Neuron (in vitro differentiated cells): Measurements from ENCODE around the gene PLEKHA1.

Experiments used
- H2AFZ ChIP-seq: one replicate; pipeline ENCODE4 v1.6.1; 2013; ENCODE audit warnings: low read depth, mild to moderate bottlenecking, inconsistent platforms, low read length, moderate library complexity
- H3K27me3 ChIP-seq: one replicate; pipeline ENCODE4 v1.6.1; 2013; ENCODE audit warnings: low read length; ENCODE audit not compliant: insufficient read depth
- H3K36me3 ChIP-seq: one replicate; pipeline ENCODE4 v1.6.1; 2013; ENCODE audit warnings: low read length; ENCODE audit not compliant: insufficient read depth
- H3K4me1 ChIP-seq: one replicate; pipeline ENCODE4 v1.6.1; 2013; ENCODE audit warnings: low read length; ENCODE audit not compliant: insufficient read depth
- H3K4me3 ChIP-seq: 2 replicates; pipeline ENCODE4 v1.5.1; 2013; ENCODE audit warnings: mild to moderate bottlenecking, low read length, moderate library complexity
- H3K9me3 ChIP-seq: one replicate; pipeline ENCODE4 v1.6.1; 2013; ENCODE audit warnings: low read length

The PLEKHA1 gene

DNA sequence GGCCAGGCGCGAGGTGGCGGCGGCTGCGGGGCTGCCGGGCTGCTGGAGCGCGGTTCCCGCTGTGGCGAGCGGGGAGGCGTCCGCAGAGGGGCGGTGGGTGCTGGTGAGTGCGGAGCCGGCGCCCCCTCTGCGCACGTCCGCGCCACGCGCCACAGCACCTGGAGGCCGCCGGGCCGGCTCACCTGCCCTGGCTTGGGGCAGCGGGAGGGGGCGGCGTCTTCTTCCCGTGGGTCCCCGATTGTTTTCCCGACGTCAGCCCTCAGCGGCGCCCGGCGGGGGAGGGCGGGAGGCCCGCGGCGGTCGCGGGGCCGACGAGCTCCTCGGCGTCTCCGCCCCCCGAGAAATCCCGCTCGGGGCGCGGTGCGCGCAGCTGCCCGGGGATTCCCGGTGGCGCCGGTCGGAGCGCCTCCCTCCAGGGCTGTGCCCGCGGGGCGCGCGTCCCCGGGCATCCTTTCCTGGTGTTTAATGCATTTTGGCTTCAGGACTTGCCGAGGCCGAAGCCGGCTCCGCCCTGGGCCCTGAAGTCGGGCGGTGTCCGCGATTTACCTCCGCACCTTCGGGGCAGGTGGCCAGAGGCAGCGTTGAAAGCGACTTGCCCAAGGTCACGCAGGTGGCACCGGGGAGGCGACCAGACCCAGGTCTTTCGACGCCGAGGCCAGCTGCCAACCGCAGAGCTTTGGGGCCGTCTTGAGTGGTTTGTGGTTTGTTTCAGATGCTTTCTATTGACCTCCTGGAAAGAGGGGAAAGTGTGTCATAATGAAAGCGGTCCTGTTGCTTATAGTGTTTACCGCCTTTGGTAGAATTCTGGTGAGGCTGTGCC lies 561 bp downstream of the PLEKHA1 start:
- peaks cover 16% of the 10 kb centered on the region for H3K4me1 ChIP-seq
- peak overlapping the region; percentile 64 for H3K4me3 ChIP-seq
- peak overlapping the region; percentile 96 for H2AFZ ChIP-seq
- H3K9me3 ChIP-seq = peaks cover 3% of the 10 kb centered on the region
- H3K36me3 ChIP-seq = no peaks in the 10 kb centered on the region
- no peaks in the 10 kb centered on the region for H3K27me3 ChIP-seq

DNA sequence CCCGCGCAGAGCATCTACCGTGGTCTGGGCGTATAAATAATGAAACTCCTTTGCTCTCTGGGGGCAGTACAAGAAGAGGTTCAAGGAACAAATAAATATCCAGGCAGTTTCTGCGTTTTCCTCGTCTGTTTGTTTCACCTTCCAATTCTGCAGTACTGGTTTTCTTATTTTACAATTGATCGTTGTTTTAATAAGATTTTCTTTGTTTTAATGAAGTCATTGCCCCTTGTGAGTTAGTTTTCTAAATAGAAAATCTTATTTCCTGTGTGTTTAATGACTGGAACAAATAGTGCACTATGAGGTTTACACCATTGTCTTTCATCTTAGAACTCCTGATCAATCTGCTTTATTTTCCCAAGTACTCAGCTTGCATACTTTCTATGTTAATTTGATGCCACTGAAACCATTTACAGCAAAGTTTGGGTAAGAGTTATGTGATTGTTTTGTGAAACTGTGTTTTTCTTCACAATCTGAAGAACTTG lies 1.2 kb downstream of the PLEKHA1 start:
- H2AFZ ChIP-seq = peak overlapping the region; percentile 96
- H3K27me3 ChIP-seq = no peaks in the 10 kb centered on the region
- peak overlapping the region; percentile 64 for H3K4me3 ChIP-seq
- no peaks in the 10 kb centered on the region for H3K36me3 ChIP-seq
- H3K4me1 ChIP-seq = peaks cover 16% of the 10 kb centered on the region
- peaks cover 3% of the 10 kb centered on the region for H3K9me3 ChIP-seq

DNA sequence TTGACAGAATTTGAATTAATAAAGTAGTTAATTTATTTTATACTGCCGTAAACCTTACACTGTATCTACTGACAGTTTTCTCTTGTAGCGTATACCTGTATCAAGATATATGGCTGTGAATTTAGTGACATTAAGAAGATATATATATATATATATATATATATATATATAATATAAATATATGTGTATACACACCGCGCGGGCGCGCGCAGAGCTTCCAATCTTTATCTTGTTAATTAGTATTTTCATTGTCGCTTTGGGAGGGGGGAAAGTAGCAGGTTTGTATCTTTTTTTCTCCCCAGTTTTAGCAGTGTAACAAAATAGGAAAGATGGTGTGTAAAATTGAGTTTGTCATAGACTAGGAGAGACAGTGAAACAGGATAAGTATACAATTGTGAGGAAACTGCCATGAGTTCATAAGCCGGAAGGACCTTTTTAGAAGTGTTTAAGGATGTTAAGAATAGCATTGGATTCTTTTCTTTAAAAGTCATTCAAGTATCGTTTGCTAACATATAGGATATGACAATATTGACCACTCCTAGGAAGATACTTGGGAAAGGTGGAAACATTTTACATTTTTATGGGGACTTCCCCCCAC lies 2.0 kb downstream of the PLEKHA1 start:
- Histone ChIP-seq H2AFZ (no peak overlapping the region), H3K9me3 (peaks cover 3% of the 10 kb centered on the region), H3K4me1 (peaks cover 16% of the 10 kb centered on the region), H3K27me3 (no peaks in the 10 kb centered on the region), H3K4me3 (no peak overlapping the region), H3K36me3 (no peaks in the 10 kb centered on the region)

DNA sequence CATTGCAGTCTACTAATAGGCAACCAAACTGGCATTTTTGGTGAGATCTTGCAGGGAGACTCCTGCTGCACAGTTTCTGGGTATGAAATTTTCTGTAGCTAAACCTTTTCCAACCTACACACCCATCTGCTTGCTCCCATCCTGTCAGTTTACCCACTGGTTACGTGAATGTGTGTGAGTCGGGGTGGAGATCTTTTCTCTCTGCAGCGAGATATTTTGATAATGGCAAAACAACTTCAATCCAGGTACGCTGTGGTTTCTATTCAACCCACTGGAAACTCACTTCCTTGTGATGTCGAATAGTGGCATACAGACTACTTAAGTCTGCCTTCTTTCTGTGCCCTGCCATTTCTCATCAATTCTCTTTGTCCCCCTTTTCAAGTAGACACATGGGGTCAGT lies 4.5 kb downstream of the PLEKHA1 start:
- H3K9me3 ChIP-seq = peaks cover 3% of the 10 kb centered on the region
- no peak overlapping the region for H3K4me3 ChIP-seq
- peaks cover 11% of the 10 kb centered on the region for H3K4me1 ChIP-seq
- no peaks in the 10 kb centered on the region for H3K36me3 ChIP-seq
- H2AFZ ChIP-seq = no peak overlapping the region
- H3K27me3 ChIP-seq = no peaks in the 10 kb centered on the region

DNA sequence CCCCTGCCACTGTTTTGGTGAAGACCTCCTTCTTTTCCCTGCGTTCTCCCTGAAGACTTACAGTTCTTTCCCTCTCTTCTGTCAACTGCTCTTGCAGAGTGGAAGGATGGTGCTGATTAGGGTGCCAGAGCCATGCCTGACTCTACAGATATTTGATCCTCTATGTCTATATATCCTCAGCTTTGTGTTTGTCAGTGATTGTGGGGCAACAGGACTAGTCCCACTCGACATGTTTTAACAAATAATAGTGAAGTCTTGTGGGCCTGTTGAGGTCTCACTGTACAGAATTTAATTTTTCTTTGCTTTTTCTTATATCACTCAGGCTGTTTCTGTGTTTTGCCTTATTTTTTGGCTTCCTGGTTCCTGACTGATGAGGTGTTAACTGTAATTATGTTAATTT lies 5.0 kb downstream of the PLEKHA1 start:
- Histone ChIP-seq H3K27me3 (no peaks in the 10 kb centered on the region), H3K36me3 (no peaks in the 10 kb centered on the region), H3K4me1 (peaks cover 10% of the 10 kb centered on the region), H3K9me3 (peaks cover 3% of the 10 kb centered on the region), H2AFZ (no peak overlapping the region), H3K4me3 (no peak overlapping the region)

DNA sequence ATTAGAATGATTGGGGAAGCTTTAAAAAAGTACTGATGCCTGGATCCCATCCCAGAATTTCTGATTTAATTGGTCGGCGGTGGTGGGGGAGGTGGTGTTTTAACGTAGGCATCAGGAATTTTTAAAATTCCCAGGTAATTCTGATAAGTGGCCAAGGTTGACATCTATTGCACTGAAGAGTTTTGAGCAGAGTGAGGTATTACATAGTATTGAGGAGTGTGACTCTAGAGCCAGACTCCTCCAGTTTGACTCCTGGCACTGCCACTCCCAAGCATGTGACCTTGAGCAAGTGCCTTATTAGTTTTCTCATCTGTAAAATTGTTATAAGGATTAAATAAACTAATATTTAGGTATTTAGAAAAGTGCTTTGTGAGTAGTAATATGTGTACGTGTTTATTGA lies 6.2 kb downstream of the PLEKHA1 start:
- H3K4me1 ChIP-seq = peaks cover 5% of the 10 kb centered on the region
- H2AFZ ChIP-seq = no peak overlapping the region
- H3K9me3 ChIP-seq = peaks cover 3% of the 10 kb centered on the region
- no peak overlapping the region for H3K4me3 ChIP-seq
- H3K27me3 ChIP-seq = no peaks in the 10 kb centered on the region
- no peaks in the 10 kb centered on the region for H3K36me3 ChIP-seq

DNA sequence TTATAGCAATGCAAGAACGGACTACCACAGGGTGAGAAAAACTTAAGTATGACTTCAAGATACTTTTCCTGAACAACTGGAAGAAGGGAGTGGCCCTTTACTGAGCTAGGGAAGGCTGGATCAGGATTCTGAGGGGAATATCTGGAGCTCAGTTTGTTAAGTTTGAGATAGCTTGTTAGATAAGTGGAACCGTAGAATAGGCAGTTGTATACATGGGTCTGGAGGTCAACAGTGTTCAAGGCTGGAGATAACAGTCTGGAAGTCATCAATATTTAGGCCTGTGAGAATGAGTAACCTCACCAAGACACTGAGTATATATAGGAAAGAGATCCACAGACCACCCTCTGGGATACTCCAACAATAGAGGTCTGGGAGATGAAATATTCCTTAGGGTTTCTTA lies 7.2 kb downstream of the PLEKHA1 start:
- Histone ChIP-seq H3K27me3 (no peaks in the 10 kb centered on the region), H3K4me1 (peaks cover under 1% of the 10 kb centered on the region), H2AFZ (no peak overlapping the region), H3K36me3 (no peaks in the 10 kb centered on the region), H3K9me3 (peaks cover 3% of the 10 kb centered on the region), H3K4me3 (no peak overlapping the region)

DNA sequence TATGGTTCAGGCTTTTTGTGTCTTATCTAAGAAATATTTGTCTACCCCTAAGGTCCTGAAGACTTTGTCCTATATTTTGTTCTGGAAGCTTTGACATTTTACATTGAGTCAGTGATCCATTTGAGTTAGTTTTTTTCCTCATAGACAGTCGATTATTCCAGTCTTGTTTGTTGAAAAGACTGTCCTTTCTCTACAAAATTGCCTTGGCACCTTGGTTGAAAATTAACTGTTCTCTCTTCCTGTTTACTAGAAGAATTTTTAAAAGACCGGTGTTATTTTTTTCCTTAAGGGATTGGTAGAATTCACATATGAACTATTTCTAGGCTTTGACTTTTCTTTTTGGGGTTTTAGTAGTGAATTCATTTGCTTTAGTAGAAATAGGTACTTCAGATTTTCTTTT lies 12.0 kb downstream of the PLEKHA1 start:
- Histone ChIP-seq H2AFZ (no peak overlapping the region), H3K27me3 (no peaks in the 10 kb centered on the region), H3K9me3 (peaks cover 4% of the 10 kb centered on the region), H3K36me3 (no peaks in the 10 kb centered on the region), H3K4me1 (no peaks in the 10 kb centered on the region), H3K4me3 (no peak overlapping the region)

DNA sequence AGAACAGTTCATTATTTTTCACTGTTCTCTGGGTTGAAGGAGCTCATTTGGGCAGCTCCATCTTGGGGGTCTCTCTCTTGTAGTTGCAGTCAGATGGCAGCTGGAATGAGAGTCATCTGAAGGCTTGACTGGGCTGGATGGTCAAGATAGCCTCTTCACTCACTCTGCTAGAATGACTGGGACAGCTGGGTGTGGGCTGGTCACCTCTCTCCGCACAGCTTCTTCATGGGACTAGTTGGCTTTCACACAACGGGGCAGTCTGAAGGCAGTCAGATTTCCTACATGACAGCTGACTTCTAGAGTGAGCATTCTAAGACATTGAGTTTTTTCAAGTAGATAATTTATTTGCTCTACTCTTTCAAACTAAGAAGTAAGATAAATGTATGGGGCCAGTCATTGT lies 13.1 kb downstream of the PLEKHA1 start:
- Histone ChIP-seq H3K4me3 (no peak overlapping the region), H3K36me3 (no peaks in the 10 kb centered on the region), H3K27me3 (no peaks in the 10 kb centered on the region), H2AFZ (no peak overlapping the region), H3K4me1 (no peaks in the 10 kb centered on the region), H3K9me3 (peaks cover 4% of the 10 kb centered on the region)

DNA sequence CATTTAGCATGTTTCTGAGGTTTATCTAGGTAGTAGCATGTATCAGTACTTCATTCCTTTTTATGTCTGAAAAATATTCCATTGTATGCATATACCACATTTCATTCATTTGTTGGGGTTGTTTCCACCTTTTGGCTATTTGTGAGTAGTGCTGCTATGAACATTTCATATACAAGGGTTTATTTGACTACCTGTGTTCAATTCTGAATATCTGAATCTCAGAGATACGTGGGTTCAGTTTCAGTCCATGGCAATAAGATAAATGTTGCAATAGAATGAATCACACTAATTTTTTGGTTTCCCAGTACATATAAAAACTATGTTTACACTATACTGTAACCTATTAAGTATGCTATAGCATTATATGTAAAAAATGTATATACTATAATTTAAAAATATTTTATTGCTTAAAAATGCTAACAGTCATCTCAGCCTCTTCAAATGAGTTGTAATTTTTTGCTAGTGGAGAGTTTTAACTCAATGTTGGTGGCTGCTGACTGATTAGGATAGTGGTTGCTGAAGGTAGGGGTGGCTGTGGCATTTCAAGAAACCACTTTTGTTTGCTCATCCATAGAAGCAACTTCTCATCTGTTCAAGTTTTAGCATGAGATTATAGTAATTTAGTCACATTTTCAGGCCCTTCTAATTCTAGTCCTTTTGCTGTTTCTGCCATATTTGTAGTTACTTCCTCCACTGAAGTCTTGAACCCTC lies 13.9 kb downstream of the PLEKHA1 start:
- no peak overlapping the region for H3K4me3 ChIP-seq
- H3K27me3 ChIP-seq = no peaks in the 10 kb centered on the region
- no peaks in the 10 kb centered on the region for H3K4me1 ChIP-seq
- no peak overlapping the region for H2AFZ ChIP-seq
- H3K36me3 ChIP-seq = no peaks in the 10 kb centered on the region
- peaks cover 4% of the 10 kb centered on the region for H3K9me3 ChIP-seq

DNA sequence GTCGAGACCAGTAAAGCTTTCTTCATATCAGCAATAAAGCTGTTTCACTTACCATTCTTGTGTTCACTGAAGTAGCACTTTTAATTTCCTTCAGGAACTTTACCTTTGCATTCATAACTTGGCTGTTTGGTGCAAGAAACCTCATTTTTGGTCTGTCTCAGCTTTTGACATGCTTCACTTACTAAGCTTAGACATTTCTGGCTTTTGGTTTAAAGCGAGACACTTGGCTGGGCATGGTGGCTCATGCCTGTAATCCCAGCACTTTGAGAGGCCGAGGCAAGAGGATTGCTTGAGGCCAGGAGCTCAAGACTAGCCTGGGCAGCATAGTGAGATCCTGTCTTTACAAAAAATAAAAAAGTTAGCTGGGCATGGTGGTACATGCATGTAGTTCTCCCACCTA lies 15.8 kb downstream of the PLEKHA1 start:
- Histone ChIP-seq H3K4me1 (no peaks in the 10 kb centered on the region), H3K4me3 (no peak overlapping the region), H3K36me3 (peaks cover 4% of the 10 kb centered on the region), H2AFZ (no peak overlapping the region), H3K9me3 (peaks cover 4% of the 10 kb centered on the region), H3K27me3 (no peaks in the 10 kb centered on the region)

DNA sequence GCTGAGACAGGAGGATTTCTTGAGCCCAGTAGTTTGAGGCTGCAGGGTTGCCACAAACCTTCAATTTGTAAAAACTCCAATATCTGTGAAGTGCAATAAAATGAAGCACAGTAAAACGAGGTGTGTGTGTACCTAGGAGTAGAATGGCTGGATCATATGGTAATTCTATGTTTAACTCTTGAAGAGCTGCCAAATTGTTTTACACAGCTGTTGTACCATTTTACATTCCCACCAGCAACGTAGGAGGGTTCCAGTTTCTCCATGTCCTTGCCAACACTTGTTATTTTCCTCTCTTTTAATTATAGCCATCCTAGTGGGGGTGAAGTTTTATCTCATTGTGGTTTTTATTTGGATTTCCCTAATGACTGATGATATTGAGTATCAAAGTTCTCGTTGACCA lies 16.2 kb downstream of the PLEKHA1 start:
- Histone ChIP-seq H3K36me3 (peaks cover 4% of the 10 kb centered on the region), H3K4me3 (no peak overlapping the region), H3K4me1 (no peaks in the 10 kb centered on the region), H3K9me3 (peaks cover 4% of the 10 kb centered on the region), H3K27me3 (no peaks in the 10 kb centered on the region), H2AFZ (no peak overlapping the region)

DNA sequence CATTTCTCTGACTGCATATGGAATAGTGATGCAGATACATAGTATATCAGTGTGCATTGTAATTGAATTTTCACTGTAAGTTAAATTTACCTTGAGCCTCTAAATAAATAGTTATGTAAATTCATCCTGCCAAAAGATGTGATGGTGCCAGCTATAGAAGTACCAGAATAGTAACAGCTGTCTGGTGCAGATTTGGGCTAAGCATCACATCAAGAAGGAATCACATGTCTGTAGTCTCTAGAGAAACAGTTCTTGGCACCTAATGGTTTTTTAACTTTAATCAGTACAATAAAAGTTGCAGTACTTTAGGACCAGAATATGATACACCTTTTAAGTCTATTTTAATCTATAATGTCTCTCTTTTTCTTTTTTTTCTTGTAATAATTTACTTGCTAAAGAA lies 17.4 kb downstream of the PLEKHA1 start:
- Histone ChIP-seq H3K9me3 (peaks cover 4% of the 10 kb centered on the region), H3K4me3 (no peak overlapping the region), H2AFZ (no peak overlapping the region), H3K27me3 (no peaks in the 10 kb centered on the region), H3K36me3 (peaks cover 4% of the 10 kb centered on the region), H3K4me1 (no peaks in the 10 kb centered on the region)
